K562 (cell line): ENCODE data around the gene PLOD1. TPM values are rescaled to one million over a fixed set of nuclear protein-coding genes. Genes with fewer than 3 reads are reported as not detected.

Source experiments
- CGGBP1 ChIP-seq: fragments of 250-450 bp; sonication (Bioruptor Pico); IDR thresholded peaks from 2 replicates; pipeline ENCODE4 v1.9.0; 2021; ENCODE audit warnings: mild to moderate bottlenecking
- DEAF1 ChIP-seq: fragments of 450-650 bp; formaldehyde crosslinking; IDR thresholded peaks from 2 replicates; pipeline ENCODE4 v1.4.0; 2020; ENCODE audit warnings: mild to moderate bottlenecking, moderate library complexity
- HDAC3 ChIP-seq: fragments of 450-650 bp; IDR thresholded peaks from 2 replicates; pipeline ENCODE4 v1.6.1; 2018; ENCODE audit warnings: borderline replicate concordance, mild to moderate bottlenecking, moderate library complexity; ENCODE audit not compliant: partially characterized antibody
- JUN ChIP-seq, 2 experiments: sonication (generic) in 1 of 2; formaldehyde crosslinking in 1 of 2; IDR thresholded peaks; 2 replicates each; pipeline versions ENCODE4 v1.6.1 to v1.8.0; 2012 to 2022; ENCODE audit warnings: borderline replicate concordance in 2 of 2, mild to moderate bottlenecking in 2 of 2, improper control_type of control experiment in 1 of 2, low read depth in 1 of 2, low read length in 1 of 2, missing genetic modification reagents in 1 of 2
- NR0B1 ChIP-seq: fragments of 450-650 bp; IDR thresholded peaks from one replicate; pipeline ENCODE4 v1.6.1; 2018; ENCODE audit warnings: mild to moderate bottlenecking, moderate library complexity; ENCODE audit not compliant: partially characterized antibody
- NR1H2 ChIP-seq: sonication (generic); formaldehyde crosslinking; IDR thresholded peaks from 2 replicates; pipeline ENCODE4 v1.4.0; 2020; ENCODE audit warnings: mild to moderate bottlenecking, missing genetic modification reagents
- RAD51 ChIP-seq: fragments of 450-650 bp; IDR thresholded peaks from 2 replicates; pipeline ENCODE4 v1.7.1; 2016; ENCODE audit warnings: low read depth, mild to moderate bottlenecking, borderline replicate concordance
- RHOXF2B ChIP-seq: fragments of 250-450 bp; sonication (Bioruptor Pico); conservative IDR thresholded peaks from 2 replicates; pipeline ENCODE4 v1.5.1; 2021
- SMARCC2 ChIP-seq: fragments of 450-650 bp; IDR thresholded peaks from 2 replicates; pipeline ENCODE4 v1.6.1; 2017; ENCODE audit warnings: antibody characterized with exemption, moderate library complexity, mild to moderate bottlenecking, low read depth
- ZNF174 ChIP-seq: fragments of 250-450 bp; sonication (Bioruptor Pico); IDR thresholded peaks from 2 replicates; pipeline ENCODE4 v1.4.0; 2020; ENCODE audit warnings: mild to moderate bottlenecking
- ZNF398 ChIP-seq: fragments of 250-450 bp; sonication (Bioruptor Pico); IDR thresholded peaks from 2 replicates; pipeline ENCODE4 v1.8.0; 2021; ENCODE audit warnings: moderate library complexity, mild to moderate bottlenecking, inconsistent platforms
- ZNF407 ChIP-seq: fragments of 450-650 bp; IDR thresholded peaks from 2 replicates; pipeline ENCODE4 v1.6.1; 2016; ENCODE audit warnings: low read depth
- ZNF79 ChIP-seq: fragments of 250-450 bp; sonication (Bioruptor Pico); IDR thresholded peaks from 2 replicates; pipeline ENCODE4 v1.4.0; 2020; ENCODE audit warnings: low read depth, mild to moderate bottlenecking, moderate library complexity
- polyA plus RNA-seq, 8 experiments: library from polyadenylated mRNA; depleted of rRNA in 4 of 8; stranded (reverse) in 5 of 8; unstranded in 3 of 8; fragments of >200 nt; fragmentation: Nextera tagmentation in 2 of 8; fragmentation: Illumina TruSeq in 1 of 8; extraction: Ambion mirVana in 2 of 8; extraction: Trizol in 1 of 8; gene quantifications; 2 replicates each; pipeline versions ENCODE4 v1.2.1 to v1.2.3, GENCODE V29; 2011 to 2014; ENCODE audit warnings: inconsistent platforms in 1 of 8, missing spikeins in 1 of 8
- total RNA-seq, 7 experiments: library from RNA; depleted of rRNA in 6 of 7; stranded (reverse); fragments of >200 nt in 6 of 7; fragmentation: Illumina TruSeq in 2 of 7; extraction: Trizol in 2 of 7; gene quantifications; 2 replicates each; pipeline versions ENCODE4 v1.2.1 to v1.2.3, GENCODE V29; 2011 to 2021; ENCODE audit warnings: low replicate concordance in 1 of 7

The PLOD1 gene
- total and polyA plus RNA-seq, 9 of the 15 experiments (the other 6 are each of a cell fraction or from before 2014, with no cell fraction given): 16.6 to 90.8 (median 52.7) TPM

GRCh38 chr1:11908095-11908675 is 26.3 kb upstream of the PLOD1 start (continued):
- peak; percentile 89 for TF ChIP-seq HDAC3
- peak; percentile 66; the same call in 1 of the 2 replicates for TF ChIP-seq JUN (IDR thresholded peaks at IDR 0.05; ENCODE audit: borderline replicate concordance, low read depth, low read length)
- peak; percentile 99 for TF ChIP-seq JUN (CRISPR knock-in tag; IDR thresholded peaks at IDR 0.05; ENCODE audit: borderline replicate concordance)
- TF ChIP-seq ZNF174 (CRISPR knock-in tag): peak; percentile 90
- peak; percentile 100 for TF ChIP-seq CGGBP1 (CRISPR knock-in tag)
- TF ChIP-seq SMARCC2: peak; percentile 35; the same call in 1 of the 2 replicates
- peak; percentile 75 for TF ChIP-seq ZNF398 (CRISPR knock-in tag)
- TF ChIP-seq NR1H2 (CRISPR knock-in tag): no peak
- TF ChIP-seq DEAF1 (CRISPR knock-in tag): peak; percentile 93
- no peak for TF ChIP-seq ZNF407
- TF ChIP-seq RAD51: peak; percentile 59; the same call in 1 of the 2 replicates
- TF ChIP-seq RHOXF2B: peak; percentile 98
- TF ChIP-seq ZNF79: no peak
- TF ChIP-seq NR0B1: no peak
